K562 (cell line): ENCODE results near the gene PLPP4.

Experiments
- BRF2 ChIP-seq: IDR thresholded peaks from 3 replicates; pipeline ENCODE4 v1.6.1; 2011; ENCODE audit warnings: borderline replicate concordance, mild to moderate bottlenecking; ENCODE audit not compliant: insufficient read length, insufficient read depth
- CBX5 ChIP-seq: IDR thresholded peaks from 2 replicates; pipeline ENCODE4 v1.6.1; 2014; ENCODE audit warnings: low read depth, borderline replicate concordance
- DPF2 ChIP-seq: fragments of 450-650 bp; IDR thresholded peaks from 2 replicates; pipeline ENCODE4 v1.6.1; 2016
- FOS ChIP-seq: IDR thresholded peaks from 3 replicates; pipeline ENCODE4 v1.6.1; 2011; ENCODE audit not compliant: insufficient read length; ENCODE audit errors: extremely low read depth
- HDAC2 ChIP-seq: fragments of 450-650 bp; IDR thresholded peaks from 2 replicates; pipeline ENCODE4 v1.6.1; 2016; ENCODE audit warnings: mild to moderate bottlenecking
- HOXB6 ChIP-seq: fragments of 250-450 bp; sonication (Bioruptor Pico); IDR thresholded peaks from 2 replicates; pipeline ENCODE4 v1.5.1; 2022; ENCODE audit warnings: mild to moderate bottlenecking, borderline replicate concordance
- PHF21A ChIP-seq: fragments of 450-650 bp; IDR thresholded peaks from 2 replicates; pipeline ENCODE4 v1.6.1; 2017; ENCODE audit warnings: low read depth, borderline replicate concordance
- REST ChIP-seq, 2 experiments: fragments of 450-650 bp; formaldehyde crosslinking in 1 of 2; IDR thresholded peaks; 2 replicates each; pipeline versions ENCODE4 v1.4.0 to v1.6.1; 2014 to 2020; ENCODE audit warnings: mild to moderate bottlenecking in 2 of 2, borderline replicate concordance in 1 of 2, low read depth in 1 of 2
- ZNF217 ChIP-seq: sonication (generic); formaldehyde crosslinking; IDR thresholded peaks from 2 replicates; pipeline ENCODE4 v1.8.0; 2022; ENCODE audit warnings: mild to moderate bottlenecking, missing genetic modification reagents
- ZNF785 ChIP-seq: fragments of 250-450 bp; sonication (Bioruptor Pico); IDR thresholded peaks from 2 replicates; pipeline ENCODE4 v1.4.0; 2020; ENCODE audit warnings: mild to moderate bottlenecking

- TF ChIP-seq CBX5 (no peak), FOS (no peak), HOXB6 (no peak), BRF2 (no peak), HDAC2 (no peak), DPF2 (no peak), ZNF785 (CRISPR knock-in tag) (no peak), REST (IDR thresholded peaks at IDR 0.05; ENCODE audit: borderline replicate concordance) (no peak), REST (CRISPR knock-in tag; IDR thresholded peaks at IDR 0.05; ENCODE audit: low read depth) (no peak), ZNF217 (CRISPR knock-in tag) (no peak), PHF21A (no peak)
Observed at GRCh38 chr10:120453319-120453718, 3.7 kb upstream of the PLPP4 start.
